DOHH2 (cell line): Measurements from ENCODE around the gene KCNJ12.
"Not testable (repeated sequence)": the region's sequence is repeated elsewhere in the genome, so short reads cannot be mapped to it uniquely, and the experiment has no call there.

Experiments used
- H3F3A ChIP-seq: fragments of 200-600 bp; sonication (generic), shearing (Covaris generic); 2 replicates; pipeline ENCODE4 v1.6.0; 2016; ENCODE audit warnings: antibody characterized with exemption, mild to moderate bottlenecking; ENCODE audit not compliant: control insufficient read depth, insufficient read depth
- H3K27ac ChIP-seq: fragments of 200-600 bp; sonication (generic); 2 replicates; pipeline ENCODE4 v1.5.1; 2014; ENCODE audit warnings: low read depth, mild to moderate bottlenecking, low read length, moderate library complexity
- H3K27me3 ChIP-seq: fragments of 200-600 bp; sonication (generic); 2 replicates; pipeline ENCODE4 v1.6.1; 2014; ENCODE audit warnings: mild to moderate bottlenecking, low read length, mixed read lengths; ENCODE audit not compliant: control insufficient read depth
- H3K36me3 ChIP-seq: fragments of 200-600 bp; sonication (generic); 2 replicates; pipeline ENCODE4 v1.6.1; 2014; ENCODE audit warnings: mild to moderate bottlenecking, low read length, moderate library complexity, mixed read lengths; ENCODE audit not compliant: control insufficient read depth
- H3K4me1 ChIP-seq: fragments of 200-600 bp; sonication (generic); 2 replicates; pipeline ENCODE4 v1.6.1; 2014; ENCODE audit warnings: mild to moderate bottlenecking, low read length, mixed read lengths; ENCODE audit not compliant: control insufficient read depth
- H3K4me2 ChIP-seq: fragments of 200-600 bp; sonication (generic); 2 replicates; pipeline ENCODE4 v1.6.0; 2014; ENCODE audit warnings: mild to moderate bottlenecking, low read length, moderate library complexity
- H3K4me3 ChIP-seq: fragments of 200-600 bp; sonication (generic); 2 replicates; pipeline ENCODE4 v1.5.1; 2014; ENCODE audit warnings: mild to moderate bottlenecking, low read length, mixed read lengths
- H3K79me2 ChIP-seq: fragments of 200-600 bp; sonication (generic); 2 replicates; pipeline ENCODE4 v1.6.1; 2014; ENCODE audit warnings: mild to moderate bottlenecking, low read length, mixed read lengths; ENCODE audit not compliant: control insufficient read depth
- H3K9me2 ChIP-seq: fragments of 200-600 bp; sonication (generic); replicated peaks from 2 replicates; pipeline ENCODE4 v1.6.1; 2014; ENCODE audit warnings: mild to moderate bottlenecking, low read length, mixed read lengths; ENCODE audit not compliant: control insufficient read depth
- H3K9me3 ChIP-seq: fragments of 200-600 bp; sonication (generic); 2 replicates; pipeline ENCODE4 v1.6.1; 2014; ENCODE audit warnings: antibody characterized with exemption, low read length, mixed read lengths; ENCODE audit not compliant: control insufficient read depth, insufficient read depth
- H4K20me1 ChIP-seq: fragments of 200-600 bp; sonication (generic); 2 replicates; pipeline ENCODE4 v1.6.0; 2014; ENCODE audit warnings: low read depth, mild to moderate bottlenecking, antibody characterized with exemption, low read length, moderate library complexity; ENCODE audit not compliant: control insufficient read depth, insufficient read depth
- EZH2phosphoT487 ChIP-seq: fragments of 200-600 bp; sonication (generic); IDR thresholded peaks from 2 replicates; pipeline ENCODE4 v1.6.1; 2017; ENCODE audit warnings: borderline replicate concordance, mild to moderate bottlenecking, antibody characterized with exemption, low read length, moderate library complexity, mixed read lengths
- TF ChIP-seq, protein P1 (sequence below): fragments of 200-600 bp; sonication (generic); IDR thresholded peaks from one replicate; pipeline ENCODE4 v1.5.1; 2014; ENCODE audit warnings: antibody characterized with exemption, mild to moderate bottlenecking, low read depth, low read length; ENCODE audit not compliant: poor library complexity, severe bottlenecking

Gene KCNJ12

DNA sequence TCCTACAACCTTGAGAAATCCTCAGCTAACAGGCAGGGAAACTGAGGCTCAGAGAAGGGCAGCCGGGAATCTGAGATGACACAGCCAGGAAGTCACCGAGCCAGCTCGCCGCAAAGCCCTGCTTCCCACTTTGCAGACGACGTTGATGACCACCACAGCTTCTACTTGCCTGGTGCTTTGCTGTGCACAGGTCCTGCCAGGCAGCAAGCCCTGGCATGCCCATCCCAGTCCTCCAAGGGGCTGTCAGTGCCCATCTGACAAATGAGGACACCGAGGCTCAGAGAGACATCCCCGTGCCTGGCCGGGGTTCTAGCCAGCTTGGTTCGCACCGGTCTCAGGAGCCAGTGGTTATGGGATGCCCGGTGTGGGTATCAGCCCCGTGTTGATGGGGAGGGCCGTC, 20.1 kb downstream of the KCNJ12 start:
- Histone ChIP-seq H3K27ac (no peak overlapping the region), H3K79me2 (no peaks in the 10 kb centered on the region), H3F3A (no peaks in the 10 kb centered on the region), H4K20me1 (no peaks in the 10 kb centered on the region), H3K27me3 (no peaks in the 10 kb centered on the region), H3K4me1 (no peaks in the 10 kb centered on the region), H3K36me3 (no peaks in the 10 kb centered on the region), H3K9me3 (no peaks in the 10 kb centered on the region), H3K4me2 (no peak overlapping the region), H3K9me2 (no peaks in the 10 kb centered on the region), H3K4me3 (no peak overlapping the region)
- TF ChIP-seq, protein P1, sequence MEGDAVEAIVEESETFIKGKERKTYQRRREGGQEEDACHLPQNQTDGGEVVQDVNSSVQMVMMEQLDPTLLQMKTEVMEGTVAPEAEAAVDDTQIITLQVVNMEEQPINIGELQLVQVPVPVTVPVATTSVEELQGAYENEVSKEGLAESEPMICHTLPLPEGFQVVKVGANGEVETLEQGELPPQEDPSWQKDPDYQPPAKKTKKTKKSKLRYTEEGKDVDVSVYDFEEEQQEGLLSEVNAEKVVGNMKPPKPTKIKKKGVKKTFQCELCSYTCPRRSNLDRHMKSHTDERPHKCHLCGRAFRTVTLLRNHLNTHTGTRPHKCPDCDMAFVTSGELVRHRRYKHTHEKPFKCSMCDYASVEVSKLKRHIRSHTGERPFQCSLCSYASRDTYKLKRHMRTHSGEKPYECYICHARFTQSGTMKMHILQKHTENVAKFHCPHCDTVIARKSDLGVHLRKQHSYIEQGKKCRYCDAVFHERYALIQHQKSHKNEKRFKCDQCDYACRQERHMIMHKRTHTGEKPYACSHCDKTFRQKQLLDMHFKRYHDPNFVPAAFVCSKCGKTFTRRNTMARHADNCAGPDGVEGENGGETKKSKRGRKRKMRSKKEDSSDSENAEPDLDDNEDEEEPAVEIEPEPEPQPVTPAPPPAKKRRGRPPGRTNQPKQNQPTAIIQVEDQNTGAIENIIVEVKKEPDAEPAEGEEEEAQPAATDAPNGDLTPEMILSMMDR = no peak
- no peak for TF ChIP-seq EZH2phosphoT487

DNA sequence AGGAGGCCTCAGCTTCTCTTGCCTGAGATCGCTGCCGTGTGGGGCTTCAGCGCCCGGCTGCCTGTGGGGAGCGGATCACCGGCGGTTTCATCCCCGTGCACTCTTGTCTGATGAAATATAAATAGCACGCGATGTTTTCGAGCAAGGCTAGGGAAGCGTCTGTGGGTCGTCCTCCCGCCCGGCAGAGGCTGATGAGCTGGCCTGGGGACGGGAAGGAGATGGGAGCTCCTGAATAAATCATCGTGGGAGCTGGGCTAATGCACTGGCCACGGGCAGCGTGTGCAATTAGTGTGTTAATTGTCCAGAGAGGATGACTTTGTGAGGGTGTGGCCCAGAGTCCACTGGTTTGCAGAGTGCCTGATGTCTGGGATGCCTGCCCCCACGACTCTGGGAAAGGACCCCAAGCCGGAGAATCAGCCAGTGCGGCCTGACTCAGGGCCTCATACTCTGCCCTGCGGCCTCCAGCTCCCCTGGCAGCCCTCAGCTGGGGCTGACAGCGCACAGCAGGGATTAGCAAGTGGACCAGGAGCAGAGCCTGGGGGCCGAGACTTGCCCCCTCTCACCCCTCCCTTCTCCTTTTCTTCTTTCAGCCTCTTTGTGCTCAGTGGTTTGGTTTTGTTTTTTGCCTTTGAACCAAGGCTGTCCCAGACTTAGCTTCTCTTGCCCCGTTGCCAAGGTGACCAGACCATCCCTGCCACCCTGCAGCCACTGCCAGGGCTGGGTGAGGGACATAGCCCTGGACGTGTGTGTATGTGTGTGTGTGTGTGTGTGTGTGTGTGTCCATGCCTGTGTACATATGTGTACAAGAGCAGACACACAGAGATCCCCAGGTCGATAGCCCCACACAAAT, 21.4 kb downstream of the KCNJ12 start:
- no peak overlapping the region for H3K4me3 ChIP-seq
- H3K4me1 ChIP-seq = no peaks in the 10 kb centered on the region
- H3K27me3 ChIP-seq = no peaks in the 10 kb centered on the region
- H3K9me2 ChIP-seq = no peaks in the 10 kb centered on the region
- H3K36me3 ChIP-seq = no peaks in the 10 kb centered on the region
- no peaks in the 10 kb centered on the region for H3K9me3 ChIP-seq
- H3K27ac ChIP-seq = no peak overlapping the region
- no peak overlapping the region for H3K4me2 ChIP-seq
- no peaks in the 10 kb centered on the region for H4K20me1 ChIP-seq
- TF ChIP-seq, protein P1 = no peak
- no peak for TF ChIP-seq EZH2phosphoT487
- no peaks in the 10 kb centered on the region for H3K79me2 ChIP-seq
- no peaks in the 10 kb centered on the region for H3F3A ChIP-seq

DNA sequence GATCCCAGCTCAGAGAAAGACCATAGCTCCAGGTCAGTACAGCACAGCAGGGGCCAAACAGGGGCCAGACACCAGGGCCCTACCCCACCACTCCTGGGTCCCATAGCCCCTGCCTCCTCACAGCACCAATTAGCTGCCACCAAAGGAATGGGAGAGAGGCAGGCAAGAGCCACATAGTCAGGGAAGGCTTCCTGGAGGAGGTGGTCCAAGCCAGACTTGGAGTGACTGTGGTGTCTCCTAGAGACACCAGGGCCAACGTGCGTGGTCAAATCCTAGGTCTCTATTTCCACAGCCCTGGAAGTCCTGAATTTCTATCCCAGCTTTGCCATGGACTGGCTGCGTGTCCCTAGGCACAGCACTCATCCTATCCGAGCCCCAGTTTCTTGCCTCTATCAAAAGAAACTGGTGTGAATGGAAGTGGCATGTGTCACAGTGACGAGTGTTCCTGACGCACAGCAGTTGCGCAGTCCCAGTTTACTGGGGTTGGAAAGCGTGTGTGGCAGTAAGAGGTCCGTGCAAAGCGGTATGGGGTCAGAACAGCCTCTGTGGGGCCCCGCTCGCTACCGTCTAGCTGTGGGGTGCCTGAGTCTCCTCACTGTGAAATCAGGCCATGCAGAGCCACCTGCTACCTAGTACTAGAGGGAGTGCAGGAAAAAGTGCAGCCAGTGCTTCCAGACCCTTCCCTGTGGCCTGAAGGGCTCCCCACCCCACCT, 23.5 kb downstream of the KCNJ12 start:
- Histone ChIP-seq H3K36me3 (no peaks in the 10 kb centered on the region), H3F3A (no peaks in the 10 kb centered on the region), H3K9me2 (no peaks in the 10 kb centered on the region), H3K27me3 (no peaks in the 10 kb centered on the region), H4K20me1 (no peaks in the 10 kb centered on the region), H3K27ac (no peak overlapping the region), H3K79me2 (no peaks in the 10 kb centered on the region), H3K9me3 (no peaks in the 10 kb centered on the region), H3K4me1 (no peaks in the 10 kb centered on the region), H3K4me2 (no peak overlapping the region), H3K4me3 (no peak overlapping the region)
- TF ChIP-seq EZH2phosphoT487 = no peak
- TF ChIP-seq, protein P1 = no peak

DNA sequence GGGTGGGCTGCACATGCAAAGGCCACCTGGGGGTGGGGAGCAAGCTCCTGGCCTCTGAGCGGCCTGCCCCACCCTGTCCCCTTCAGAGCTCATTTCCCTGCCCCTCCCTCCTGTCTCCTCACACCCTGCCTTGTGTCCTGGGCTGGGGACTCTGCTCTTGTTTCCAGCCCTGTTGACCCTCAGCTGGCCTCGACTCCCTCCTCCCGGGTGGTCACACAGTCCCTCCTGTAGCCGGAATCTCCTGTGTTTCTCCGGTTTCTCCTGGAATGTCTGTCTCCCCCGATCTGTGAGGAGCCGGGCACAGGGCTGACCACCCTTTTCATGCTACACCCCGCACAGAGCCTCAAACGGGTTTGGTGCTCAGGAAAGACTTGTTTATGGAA, 24.0 kb downstream of the KCNJ12 start:
- not testable (repeated sequence) for H3K27me3 ChIP-seq, H3K4me3 ChIP-seq, H3K9me2 ChIP-seq, H3K79me2 ChIP-seq, H3K4me2 ChIP-seq, H3K36me3 ChIP-seq, H3F3A ChIP-seq, H3K27ac ChIP-seq, H4K20me1 ChIP-seq, H3K4me1 ChIP-seq, H3K9me3 ChIP-seq
